HG03469 (cell line): ENCODE results near the gene SLC2A4.
"Not testable (repeated sequence)": the region's sequence is repeated elsewhere in the genome, so short reads cannot be mapped to it uniquely, and the experiment has no call there.

Source experiments
- ATAC-seq: cut with Tn5 transposase; IDR thresholded peaks from one replicate; pipeline ENCODE4 v1.9.1; 2021; ENCODE audit warnings: mild to moderate bottlenecking, moderate library complexity, moderate number of reproducible peaks; ENCODE audit not compliant: unreplicated experiment

SLC2A4 gene

GRCh38 chr17:7281074-7281952, at the start of gene SLC2A4:
Gene SLC2A4 (plus strand): TSS chr17:7281718. CDS start chr17:7281935, 217 bp downstream.
- no peak for ATAC-seq

GRCh38 chr17:7232114-7232513, 49.4 kb upstream of the SLC2A4 start:
- no peak for ATAC-seq

- no peak for ATAC-seq
Measured at GRCh38 chr17:7233701-7234082, 47.8 kb upstream of the SLC2A4 start.

GRCh38 chr17:7234083-7234951, 47.2 kb upstream of the SLC2A4 start, which contains the start of gene DVL2:
Gene DVL2 (minus strand): TSS chr17:7234517. CDS start chr17:7234262, 255 bp downstream.
- ATAC-seq, result no peak

GRCh38 chr17:7235693-7236665, 45.5 kb upstream of the SLC2A4 start:
- no peak for ATAC-seq

GRCh38 chr17:7236808-7237207, 44.7 kb upstream of the SLC2A4 start:
- no peak for ATAC-seq

- no peak for ATAC-seq
Measured at GRCh38 chr17:7237266-7237760, 44.2 kb upstream of the SLC2A4 start.

GRCh38 chr17:7237761-7238419, 43.6 kb upstream of the SLC2A4 start:
- no peak for ATAC-seq

- no peak for ATAC-seq
Measured at GRCh38 chr17:7238420-7239090, 43.0 kb upstream of the SLC2A4 start.

- ATAC-seq, result peak; percentile 33
Measured at GRCh38 chr17:7239091-7240027, 42.2 kb upstream of the SLC2A4 start, which contains the start of gene PHF23. Gene PHF23 (minus strand): TSS chr17:7239457. CDS start chr17:7239279, 178 bp downstream.

GRCh38 chr17:7240375-7240774, 41.1 kb upstream of the SLC2A4 start:
- ATAC-seq, result no peak

- ATAC-seq, result no peak
Measured at GRCh38 chr17:7241090-7241733, 40.3 kb upstream of the SLC2A4 start.

- no peak for ATAC-seq
Measured at GRCh38 chr17:7241783-7242716, 39.5 kb upstream of the SLC2A4 start, which contains the start of gene GABARAP. Gene GABARAP (minus strand): TSS chr17:7242449. CDS start chr17:7242330, 119 bp downstream.

GRCh38 chr17:7242717-7243452, 38.6 kb upstream of the SLC2A4 start:
- no peak for ATAC-seq

GRCh38 chr17:7243453-7243729, 38.1 kb upstream of the SLC2A4 start:
- no peak for ATAC-seq

GRCh38 chr17:7243838-7244237, 37.7 kb upstream of the SLC2A4 start:
- ATAC-seq, result not testable (repeated sequence)
